LNCAP (cell line): ENCODE results near the gene SGK1.

Source experiments
- CTCF ChIP-seq: fragments of 450-650 bp; IDR thresholded peaks from 2 replicates; pipeline ENCODE4 v1.5.1; 2017; ENCODE audit warnings: mild to moderate bottlenecking

Gene SGK1

GRCh38 chr6:134317471-134318131 lies at the start of gene SGK1:
TSS of gene SGK1 (minus strand) at chr6:134318112. CDS start at chr6:134317460, 652 bp downstream.
- no peak for TF ChIP-seq CTCF

GRCh38 chr6:134363323-134364039 lies 45.6 kb upstream of the SGK1 start:
- no peak for TF ChIP-seq CTCF

DNA sequence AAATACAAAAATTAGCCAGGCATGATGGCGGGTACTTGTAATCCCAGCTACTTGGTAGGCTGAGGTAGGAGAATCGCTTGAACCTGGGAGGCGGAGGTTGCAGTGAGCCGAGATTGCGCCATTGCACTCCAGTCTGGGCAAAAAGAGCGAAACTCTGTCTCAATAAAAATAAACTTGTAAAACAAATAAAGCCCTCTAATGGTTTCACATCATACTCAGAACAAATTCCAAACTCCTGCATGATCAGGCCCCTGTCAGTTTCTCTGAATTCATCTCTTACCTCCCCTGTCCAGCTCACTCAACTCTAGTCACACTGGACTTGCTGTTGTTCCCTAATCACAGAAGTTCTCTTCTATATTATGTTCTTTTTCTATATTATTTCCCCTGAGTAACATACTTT lies 43.1 kb upstream of the SGK1 start:
- TF ChIP-seq CTCF, result no peak

- no peak for TF ChIP-seq CTCF
Observed at GRCh38 chr6:134359302-134359701, 41.4 kb upstream of the SGK1 start.

DNA sequence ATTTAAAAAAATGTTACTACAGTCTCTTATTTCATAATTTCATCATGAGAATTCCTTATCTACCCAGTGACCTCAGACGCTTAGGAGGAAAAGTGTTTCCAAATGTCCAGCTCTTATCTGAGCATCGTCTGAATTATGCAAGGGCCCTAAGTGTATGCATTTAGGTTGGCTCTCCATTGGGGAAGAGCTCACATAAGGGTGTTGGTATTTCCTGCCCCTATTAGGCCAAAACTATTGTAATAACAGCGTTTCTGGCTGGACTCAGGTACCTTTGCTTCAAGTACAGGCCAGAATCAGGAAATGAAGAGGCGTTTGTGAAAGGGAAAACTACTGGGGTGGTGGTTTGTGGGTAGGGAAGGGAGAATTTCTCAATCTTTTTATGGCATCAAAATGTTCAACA lies 40.4 kb upstream of the SGK1 start:
- TF ChIP-seq CTCF, result no peak

DNA sequence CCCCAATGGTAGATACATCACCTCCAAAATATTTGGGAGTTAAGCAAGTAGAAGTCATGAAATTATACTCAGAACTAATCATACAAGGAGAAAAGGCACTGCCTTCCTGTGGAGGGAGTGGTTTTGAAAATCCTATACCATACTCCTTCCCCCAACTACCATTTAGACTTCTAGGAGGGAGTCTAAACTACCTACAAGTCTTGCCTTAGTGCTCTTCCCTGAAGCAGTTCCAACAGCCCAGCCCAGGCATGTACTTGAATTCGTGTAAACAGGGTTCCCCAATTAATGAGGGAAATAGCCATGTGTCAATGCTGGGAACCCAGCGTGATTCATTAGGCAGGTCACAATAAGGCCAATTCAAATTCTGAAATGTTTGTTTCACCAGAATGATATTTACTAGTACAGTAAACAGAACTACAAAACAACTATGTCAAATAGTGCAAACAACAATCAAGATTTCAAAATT lies 39.1 kb upstream of the SGK1 start:
- no peak for TF ChIP-seq CTCF

- no peak for TF ChIP-seq CTCF
Observed at GRCh38 chr6:134356405-134356804, 38.5 kb upstream of the SGK1 start.
